ENCODE data around the gene CLEC4G. TPM values are rescaled to one million over a fixed set of nuclear protein-coding genes. Genes with fewer than 3 reads are reported as not detected.

The CLEC4G gene
- polyA plus RNA-seq, 1 donor from 2014 or later = not detected

DNA sequence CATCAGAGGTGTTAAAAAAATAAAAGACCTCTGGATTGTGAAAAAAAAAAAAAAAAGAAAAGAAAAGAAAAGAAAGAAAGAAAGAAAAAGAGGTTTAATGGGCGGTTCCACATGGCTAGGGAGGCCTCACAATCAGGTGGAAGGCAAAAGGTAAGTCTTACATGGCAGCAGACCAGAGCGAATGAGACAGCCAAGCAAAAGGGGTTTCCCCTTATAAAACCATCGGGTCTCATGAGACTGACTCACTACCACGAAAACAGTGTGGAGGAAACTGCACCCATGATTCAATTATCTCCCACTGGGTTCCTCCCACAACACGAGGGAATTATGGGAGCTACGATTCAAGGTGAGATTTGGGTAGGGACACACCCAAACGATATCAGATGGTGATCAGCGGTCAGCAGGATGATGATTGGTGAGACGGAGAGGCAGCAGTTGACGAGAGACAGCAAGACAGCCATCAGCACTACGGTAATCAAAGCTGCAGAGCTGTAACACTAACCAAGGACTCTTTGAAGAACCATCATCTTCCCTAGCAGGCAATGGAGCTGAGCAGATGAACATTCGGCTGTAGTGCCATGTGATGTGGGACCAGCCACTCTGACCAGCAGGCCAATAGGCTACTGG, 19.4 kb upstream of the CLEC4G start:
- Histone ChIP-seq H3K79me2 (replicated peaks; ENCODE audit: insufficient read depth, low read length) (no peaks in the 10 kb centered on the region), H3K9me3 (ENCODE audit: low read length) (no peaks in the 10 kb centered on the region), H3K4me3 (ENCODE audit: low read length) (no peak overlapping the region), H3K4me2 (ENCODE audit: low read length) (no peak overlapping the region), H4K20me1 (ENCODE audit: insufficient read depth) (no peaks in the 10 kb centered on the region), H3K27ac (ENCODE audit: low read length) (no peak overlapping the region), H3K9me2 (ENCODE audit: insufficient read depth, low read length) (no peaks in the 10 kb centered on the region), H3K36me3 (ENCODE audit: insufficient read depth, low read length) (no peaks in the 10 kb centered on the region), H3K9ac (ENCODE audit: low read length) (no peak overlapping the region), H3K27me3 (ENCODE audit: insufficient read depth, low read depth, low read length) (no peaks in the 10 kb centered on the region), H2AFZ (ENCODE audit: low read depth, low read length) (no peak overlapping the region), H3F3A (ENCODE audit: insufficient read depth, low read length, poor library complexity, severe bottlenecking) (no peaks in the 10 kb centered on the region)
- TF ChIP-seq EZH2 (IDR thresholded peaks at IDR 0.05; ENCODE audit: borderline replicate concordance, insufficient read depth, low read length, poor library complexity, severe bottlenecking) (no peak), POLR2AphosphoS5 (IDR thresholded peaks at IDR 0.05) (no peak), EP300 (conservative IDR thresholded peaks at IDR 0.05; ENCODE audit: poor library complexity, severe bottlenecking) (no peak), TAF1 (IDR thresholded peaks at IDR 0.05; ENCODE audit: low read depth) (no peak), RAD21 (conservative IDR thresholded peaks at IDR 0.05) (no peak), MXI1 (conservative IDR thresholded peaks at IDR 0.05; ENCODE audit: poor library complexity, severe bottlenecking) (no peak), SMC3 (conservative IDR thresholded peaks at IDR 0.05; ENCODE audit: poor library complexity) (no peak)
- TF ChIP-seq, protein P1, sequence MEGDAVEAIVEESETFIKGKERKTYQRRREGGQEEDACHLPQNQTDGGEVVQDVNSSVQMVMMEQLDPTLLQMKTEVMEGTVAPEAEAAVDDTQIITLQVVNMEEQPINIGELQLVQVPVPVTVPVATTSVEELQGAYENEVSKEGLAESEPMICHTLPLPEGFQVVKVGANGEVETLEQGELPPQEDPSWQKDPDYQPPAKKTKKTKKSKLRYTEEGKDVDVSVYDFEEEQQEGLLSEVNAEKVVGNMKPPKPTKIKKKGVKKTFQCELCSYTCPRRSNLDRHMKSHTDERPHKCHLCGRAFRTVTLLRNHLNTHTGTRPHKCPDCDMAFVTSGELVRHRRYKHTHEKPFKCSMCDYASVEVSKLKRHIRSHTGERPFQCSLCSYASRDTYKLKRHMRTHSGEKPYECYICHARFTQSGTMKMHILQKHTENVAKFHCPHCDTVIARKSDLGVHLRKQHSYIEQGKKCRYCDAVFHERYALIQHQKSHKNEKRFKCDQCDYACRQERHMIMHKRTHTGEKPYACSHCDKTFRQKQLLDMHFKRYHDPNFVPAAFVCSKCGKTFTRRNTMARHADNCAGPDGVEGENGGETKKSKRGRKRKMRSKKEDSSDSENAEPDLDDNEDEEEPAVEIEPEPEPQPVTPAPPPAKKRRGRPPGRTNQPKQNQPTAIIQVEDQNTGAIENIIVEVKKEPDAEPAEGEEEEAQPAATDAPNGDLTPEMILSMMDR (IDR thresholded peaks at IDR 0.05; ENCODE audit: poor library complexity, severe bottlenecking) = no peak
- TF ChIP-seq, protein P2, sequence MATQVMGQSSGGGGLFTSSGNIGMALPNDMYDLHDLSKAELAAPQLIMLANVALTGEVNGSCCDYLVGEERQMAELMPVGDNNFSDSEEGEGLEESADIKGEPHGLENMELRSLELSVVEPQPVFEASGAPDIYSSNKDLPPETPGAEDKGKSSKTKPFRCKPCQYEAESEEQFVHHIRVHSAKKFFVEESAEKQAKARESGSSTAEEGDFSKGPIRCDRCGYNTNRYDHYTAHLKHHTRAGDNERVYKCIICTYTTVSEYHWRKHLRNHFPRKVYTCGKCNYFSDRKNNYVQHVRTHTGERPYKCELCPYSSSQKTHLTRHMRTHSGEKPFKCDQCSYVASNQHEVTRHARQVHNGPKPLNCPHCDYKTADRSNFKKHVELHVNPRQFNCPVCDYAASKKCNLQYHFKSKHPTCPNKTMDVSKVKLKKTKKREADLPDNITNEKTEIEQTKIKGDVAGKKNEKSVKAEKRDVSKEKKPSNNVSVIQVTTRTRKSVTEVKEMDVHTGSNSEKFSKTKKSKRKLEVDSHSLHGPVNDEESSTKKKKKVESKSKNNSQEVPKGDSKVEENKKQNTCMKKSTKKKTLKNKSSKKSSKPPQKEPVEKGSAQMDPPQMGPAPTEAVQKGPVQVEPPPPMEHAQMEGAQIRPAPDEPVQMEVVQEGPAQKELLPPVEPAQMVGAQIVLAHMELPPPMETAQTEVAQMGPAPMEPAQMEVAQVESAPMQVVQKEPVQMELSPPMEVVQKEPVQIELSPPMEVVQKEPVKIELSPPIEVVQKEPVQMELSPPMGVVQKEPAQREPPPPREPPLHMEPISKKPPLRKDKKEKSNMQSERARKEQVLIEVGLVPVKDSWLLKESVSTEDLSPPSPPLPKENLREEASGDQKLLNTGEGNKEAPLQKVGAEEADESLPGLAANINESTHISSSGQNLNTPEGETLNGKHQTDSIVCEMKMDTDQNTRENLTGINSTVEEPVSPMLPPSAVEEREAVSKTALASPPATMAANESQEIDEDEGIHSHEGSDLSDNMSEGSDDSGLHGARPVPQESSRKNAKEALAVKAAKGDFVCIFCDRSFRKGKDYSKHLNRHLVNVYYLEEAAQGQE (IDR thresholded peaks at IDR 0.05; ENCODE audit: borderline replicate concordance) = no peak

DNA sequence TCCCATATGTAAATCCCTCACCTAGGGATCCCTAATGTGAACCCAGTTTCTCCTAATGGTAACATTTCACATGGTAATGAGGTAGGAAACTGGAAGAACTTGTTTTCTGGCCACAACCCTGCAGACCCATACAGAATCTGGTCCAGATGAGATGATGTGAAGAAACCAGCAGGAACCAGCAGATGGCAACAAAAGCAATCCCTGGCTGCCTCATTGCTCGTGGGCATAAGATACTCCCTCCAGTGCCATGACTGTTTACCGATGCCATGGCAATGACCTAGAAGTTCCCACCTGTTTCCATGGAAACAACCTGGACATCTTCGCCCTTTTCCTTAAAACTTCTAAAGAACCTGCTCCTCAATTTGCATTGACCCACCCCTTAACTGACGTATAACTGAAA, 16.8 kb upstream of the CLEC4G start:
- TF ChIP-seq EP300 (conservative IDR thresholded peaks at IDR 0.05; ENCODE audit: poor library complexity, severe bottlenecking) (no peak), RAD21 (conservative IDR thresholded peaks at IDR 0.05) (no peak), EZH2 (IDR thresholded peaks at IDR 0.05; ENCODE audit: borderline replicate concordance, insufficient read depth, low read length, poor library complexity, severe bottlenecking) (no peak), TAF1 (IDR thresholded peaks at IDR 0.05; ENCODE audit: low read depth) (no peak), SMC3 (conservative IDR thresholded peaks at IDR 0.05; ENCODE audit: poor library complexity) (no peak), MXI1 (conservative IDR thresholded peaks at IDR 0.05; ENCODE audit: poor library complexity, severe bottlenecking) (no peak)
- TF ChIP-seq, protein P2 (IDR thresholded peaks at IDR 0.05; ENCODE audit: borderline replicate concordance) = no peak
- TF ChIP-seq, protein P1 (IDR thresholded peaks at IDR 0.05; ENCODE audit: poor library complexity, severe bottlenecking) = no peak
- no peaks in the 10 kb centered on the region for H4K20me1 ChIP-seq (ENCODE audit: insufficient read depth)
- no peak overlapping the region for H3K4me3 ChIP-seq (ENCODE audit: low read length)
- H3K79me2 ChIP-seq (replicated peaks; ENCODE audit: insufficient read depth, low read length) = no peaks in the 10 kb centered on the region
- H3K36me3 ChIP-seq (ENCODE audit: insufficient read depth, low read length) = no peaks in the 10 kb centered on the region
- no peaks in the 10 kb centered on the region for H3K9me3 ChIP-seq (ENCODE audit: low read length)
- no peak overlapping the region for H3K9ac ChIP-seq (ENCODE audit: low read length)
- no peaks in the 10 kb centered on the region for H3K27me3 ChIP-seq (ENCODE audit: insufficient read depth, low read depth, low read length)
- no peaks in the 10 kb centered on the region for H3K9me2 ChIP-seq (ENCODE audit: insufficient read depth, low read length)
- no peak overlapping the region for H2AFZ ChIP-seq (ENCODE audit: low read depth, low read length)
- no peak overlapping the region for H3K4me2 ChIP-seq (ENCODE audit: low read length)
- no peak overlapping the region for H3K27ac ChIP-seq (ENCODE audit: low read length)
- no peaks in the 10 kb centered on the region for H3F3A ChIP-seq (ENCODE audit: insufficient read depth, low read length, poor library complexity, severe bottlenecking)

All from neural cell (in vitro differentiated cells).